COR-L47 (cell line): ENCODE results near the gene ERC1.

Experiments
- DNase-seq: peaks from one replicate; lab custom pipeline; 2025; lab: John Stamatoyannopoulos, UW

ERC1 gene

DNA sequence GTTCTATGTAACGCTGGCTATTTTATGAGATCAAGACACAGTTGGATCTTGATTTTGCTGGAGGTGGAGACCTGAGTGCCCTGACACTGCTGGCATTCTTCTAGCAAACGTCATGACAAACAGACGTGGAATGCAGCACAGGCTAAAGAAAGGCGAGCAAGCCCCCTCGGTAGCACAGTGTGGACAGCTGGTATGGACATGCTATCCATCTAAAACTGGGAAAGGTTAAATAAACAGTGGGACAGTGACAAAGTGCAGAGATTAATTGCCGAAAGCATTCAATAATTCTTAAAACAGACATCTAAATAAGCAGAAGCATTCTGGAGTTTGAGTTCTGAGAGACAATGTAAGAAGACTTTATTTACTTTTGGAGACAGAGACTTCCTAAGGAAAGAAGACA, 366.1 kb downstream of the ERC1 start:
- no peak for DNase-seq

DNA sequence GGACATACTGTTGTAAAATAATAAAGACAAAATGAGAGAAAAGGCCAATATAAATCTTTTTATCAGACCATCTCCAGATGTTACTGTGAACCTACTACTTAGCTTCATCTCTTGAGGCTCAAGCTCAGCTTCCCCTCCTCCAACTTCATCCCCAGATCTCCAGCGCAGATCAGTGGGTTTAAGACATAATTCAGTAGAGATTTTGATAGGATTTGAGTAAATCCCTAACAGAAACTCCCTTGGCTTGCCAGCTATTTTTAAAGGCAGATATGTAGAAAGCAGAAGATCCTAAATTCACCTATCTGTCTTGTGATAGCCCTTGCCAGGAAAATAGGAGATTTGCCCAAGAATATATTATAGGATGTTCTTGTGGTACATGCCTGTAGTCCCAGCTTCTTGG, 366.7 kb downstream of the ERC1 start:
- no peak for DNase-seq

DNA sequence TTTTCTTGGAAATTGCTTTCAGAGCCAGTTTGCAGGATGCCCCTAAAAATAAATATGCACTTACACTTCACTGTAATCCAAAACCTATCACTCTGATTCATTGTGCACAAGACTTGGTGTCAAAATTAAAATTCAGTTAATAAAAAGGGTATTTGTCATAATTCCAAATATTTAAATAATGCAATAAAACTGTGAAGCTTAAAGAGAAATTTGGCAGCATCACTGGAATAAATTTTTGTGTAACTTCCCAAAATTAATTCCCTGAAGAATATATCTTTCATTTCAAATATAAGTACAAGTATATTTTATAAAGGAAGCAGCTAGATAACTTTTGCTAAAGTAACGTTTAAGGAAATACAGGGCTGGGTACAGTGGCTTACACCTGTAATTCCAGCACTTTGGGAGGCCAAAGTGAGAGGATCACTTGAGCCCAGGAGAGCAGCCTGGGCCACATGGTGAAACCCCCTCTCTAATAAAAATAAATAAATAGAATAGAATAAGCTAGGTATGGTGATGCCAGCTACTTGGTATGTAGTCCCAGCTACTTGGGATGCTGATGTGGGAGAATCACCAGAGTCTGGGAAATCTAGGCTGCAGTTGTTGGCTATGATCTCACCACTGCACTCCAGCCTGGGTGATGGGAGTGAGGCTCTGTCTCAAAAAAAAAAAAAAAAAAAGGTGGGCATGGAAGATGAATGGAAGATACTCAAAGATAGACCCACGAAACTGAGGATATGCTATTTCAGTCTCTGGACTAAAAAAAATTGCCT, 369.6 kb downstream of the ERC1 start:
- no peak for DNase-seq

DNA sequence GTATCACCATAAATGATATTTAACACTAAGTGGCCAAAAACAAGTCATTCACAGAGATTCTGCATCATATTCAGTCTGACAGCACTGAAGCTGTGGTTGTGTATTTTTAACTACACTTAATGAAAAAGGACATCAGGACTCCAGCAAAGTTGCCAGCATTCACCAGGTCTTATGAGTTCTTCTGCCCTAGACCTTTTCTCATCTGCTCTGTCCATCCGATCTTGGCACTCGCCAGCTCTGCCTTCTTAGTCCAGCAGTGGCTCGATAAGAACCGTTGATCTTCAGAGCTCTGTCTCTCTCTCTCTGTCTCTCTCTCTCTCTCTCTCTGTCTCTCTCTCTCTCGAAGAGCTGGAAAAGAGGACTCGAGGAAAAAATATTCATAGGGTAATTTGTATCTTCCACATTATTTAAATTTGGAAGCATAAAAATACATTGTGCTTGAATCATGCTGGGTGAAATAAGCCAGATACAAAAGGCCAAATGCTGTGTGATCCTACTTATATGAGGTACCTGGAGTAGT, 371.2 kb downstream of the ERC1 start:
- DNase-seq: no peak

DNA sequence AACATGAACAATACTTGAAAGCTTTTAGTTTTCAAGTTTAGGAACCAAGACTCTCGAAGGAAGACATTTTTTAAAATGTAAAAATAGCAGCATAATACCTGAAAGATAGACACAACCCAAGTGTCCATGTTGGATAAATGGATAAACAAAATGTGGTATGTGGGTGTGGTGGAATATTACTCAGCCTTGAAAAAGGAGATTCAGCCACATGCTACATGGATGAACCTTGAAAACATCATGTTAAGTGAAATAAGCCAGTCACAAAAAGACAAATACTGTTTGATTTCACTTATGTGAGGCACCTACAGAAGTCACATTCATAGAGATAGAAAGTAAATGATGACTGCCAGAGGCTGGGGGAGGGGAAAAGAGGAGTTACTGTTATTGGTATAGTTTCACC, 374.7 kb downstream of the ERC1 start:
- DNase-seq: no peak

DNA sequence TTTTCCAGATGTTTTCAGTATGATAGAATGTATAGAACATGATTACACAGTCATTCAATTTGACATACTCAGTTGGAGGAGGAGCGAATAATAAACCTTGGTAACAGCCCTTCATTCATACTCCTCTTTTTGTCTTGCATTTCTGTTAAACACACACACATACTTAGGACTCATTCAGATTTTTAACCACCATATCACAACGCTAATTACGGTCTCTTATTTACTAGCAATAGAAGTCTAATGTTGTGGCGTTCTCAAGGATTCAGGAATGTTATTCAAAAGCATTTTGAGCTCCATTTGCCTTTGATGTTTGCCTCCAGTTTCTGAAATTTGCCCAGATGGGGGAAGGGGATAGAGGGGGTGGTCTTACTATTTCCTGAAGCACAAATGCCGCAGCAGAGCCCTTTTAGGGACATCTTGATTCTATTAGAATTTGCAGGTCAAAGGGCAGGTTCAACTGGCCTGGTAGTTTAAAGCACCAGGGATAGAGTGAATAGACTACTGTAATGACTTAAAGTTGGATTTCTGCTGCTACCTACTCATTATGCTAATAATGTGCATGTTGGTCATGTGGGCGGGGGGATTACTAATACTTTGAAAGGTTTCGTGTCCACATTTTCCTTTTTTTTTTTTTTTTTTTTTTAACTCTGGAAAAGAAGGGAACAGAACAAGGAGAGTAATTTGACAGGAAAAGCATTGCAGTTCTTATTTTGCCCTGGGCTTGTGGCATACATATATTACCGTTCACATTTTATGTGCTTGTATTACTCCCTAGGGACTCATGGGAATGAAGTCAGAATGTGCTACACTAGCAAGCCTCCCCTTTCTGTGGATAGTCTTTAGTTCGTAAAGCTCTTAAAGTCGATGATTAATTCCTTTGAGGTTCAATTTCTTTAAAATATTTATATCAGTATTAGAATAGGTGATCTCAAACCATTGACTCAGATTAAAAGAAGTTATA, 376.6 kb downstream of the ERC1 start:
- DNase-seq: no peak

DNA sequence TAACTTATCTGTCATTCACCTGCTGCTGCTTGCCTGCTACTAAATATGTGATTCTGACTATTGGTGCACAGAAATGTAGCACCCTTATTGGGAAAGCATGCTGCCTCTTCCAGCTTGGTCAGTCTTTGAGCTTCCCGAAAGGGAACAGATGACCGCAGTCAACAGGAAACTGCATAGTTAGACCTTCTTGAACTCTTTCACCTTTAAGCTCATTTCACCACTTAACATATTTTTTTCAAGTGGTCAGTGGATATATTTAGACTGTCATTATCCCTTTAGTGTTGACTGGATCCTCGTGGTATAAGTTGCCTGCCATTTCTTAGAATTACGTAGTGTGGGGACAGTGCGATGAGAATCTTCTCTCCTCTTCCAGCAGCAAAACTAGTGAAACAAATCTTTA, 378.4 kb downstream of the ERC1 start:
- DNase-seq: no peak

DNA sequence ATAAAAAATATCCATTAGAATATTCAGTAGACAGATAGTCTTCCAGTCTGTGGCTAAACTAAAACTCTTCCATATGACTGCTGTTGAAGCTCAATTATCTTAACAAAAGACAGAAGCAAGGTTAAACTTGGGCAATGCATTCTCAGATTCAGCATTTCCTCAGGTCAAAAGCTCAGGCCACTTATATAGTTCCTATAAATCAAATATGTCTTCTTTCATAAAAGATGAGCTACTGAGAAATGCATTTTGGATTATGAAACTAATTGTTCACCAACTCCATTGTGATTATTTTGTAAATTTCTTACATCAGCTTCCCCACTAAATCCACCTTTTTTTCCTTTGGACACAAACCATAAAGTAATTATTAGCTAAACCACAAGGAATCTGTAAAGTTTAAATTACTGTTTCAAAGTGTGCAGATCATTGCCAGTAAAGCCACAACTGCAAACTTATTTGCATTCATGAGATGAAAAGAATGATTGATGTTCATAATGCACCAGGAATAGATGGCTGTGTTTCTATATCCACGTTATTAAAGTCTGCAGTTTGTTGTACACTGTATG, 379.0 kb downstream of the ERC1 start:
- DNase-seq: no peak

DNA sequence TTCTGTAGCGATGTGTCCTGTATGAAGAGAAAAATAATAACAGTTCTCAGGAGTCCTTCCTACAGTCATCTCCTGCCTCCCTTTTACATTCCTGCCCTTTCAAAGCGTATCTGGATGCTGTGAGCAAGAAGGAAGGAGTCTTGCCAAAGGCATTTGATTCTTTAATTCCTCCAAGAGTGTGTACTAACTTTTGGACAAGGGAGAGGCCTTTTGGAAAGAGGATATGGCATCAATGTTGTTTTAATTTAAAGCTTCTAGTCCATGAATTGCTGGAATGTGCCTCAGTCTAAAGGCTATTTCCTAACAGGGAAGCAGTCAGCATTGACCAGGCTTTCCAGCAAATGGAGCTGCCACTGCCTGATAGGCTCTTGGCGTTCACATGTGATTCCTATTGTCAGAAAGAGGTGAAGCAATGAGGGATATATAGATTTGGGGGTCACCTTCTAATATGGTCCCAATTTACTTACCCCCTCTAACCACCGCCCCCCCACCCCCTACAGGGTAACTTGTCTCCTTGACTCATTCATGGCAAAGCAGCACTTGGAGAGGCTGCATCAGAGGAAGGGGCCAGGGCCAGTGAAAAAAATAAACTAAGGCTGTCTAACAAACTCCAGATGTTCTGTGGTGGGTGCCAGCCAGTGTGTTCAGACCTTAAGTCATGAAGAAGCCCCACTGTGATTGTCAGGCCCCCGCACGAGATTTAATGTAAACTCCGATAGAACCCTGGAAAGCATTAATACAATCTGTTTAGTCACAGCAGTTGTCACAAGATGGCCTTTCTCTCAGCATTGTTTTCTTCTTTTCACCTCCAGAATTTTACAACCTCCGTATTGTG, 383.1 kb downstream of the ERC1 start:
- DNase-seq: no peak

DNA sequence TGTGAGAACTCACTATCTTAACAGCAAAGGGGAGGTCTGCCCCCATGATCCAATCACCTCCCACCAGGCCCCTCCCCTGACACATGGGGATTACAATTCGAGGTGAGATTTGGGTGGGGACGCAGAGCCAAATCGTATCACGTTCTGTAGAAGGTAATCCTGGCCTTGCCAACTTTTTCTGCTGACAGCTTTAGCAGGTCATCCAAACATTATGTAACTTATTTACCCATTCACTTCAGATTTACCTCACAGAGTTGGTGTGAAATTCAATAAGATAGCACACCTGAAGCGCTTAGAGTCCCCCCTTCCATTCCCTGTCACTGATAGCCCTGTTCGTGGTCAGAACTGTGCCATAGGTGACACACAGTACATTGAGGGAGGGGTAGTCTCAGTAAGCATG, 384.3 kb downstream of the ERC1 start:
- no peak for DNase-seq

DNA sequence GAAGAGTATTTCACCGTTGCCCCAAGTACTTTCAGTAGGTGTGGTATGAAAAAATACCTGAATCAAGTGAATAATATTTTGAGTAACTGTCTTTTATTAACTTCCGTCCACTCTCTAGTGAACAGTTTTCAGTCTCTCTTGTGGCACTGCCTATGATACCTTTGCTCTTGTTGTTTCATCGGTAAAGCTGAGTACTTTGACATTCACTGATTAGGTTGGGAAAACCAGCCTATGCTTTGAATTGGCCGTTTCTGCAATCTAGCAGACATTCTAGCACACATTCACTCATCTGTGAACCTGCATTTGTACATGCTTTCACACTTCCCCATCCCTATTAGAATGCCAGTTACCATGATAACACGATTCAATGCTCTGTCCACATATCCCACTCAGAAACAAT, 386.1 kb downstream of the ERC1 start:
- DNase-seq: no peak

DNA sequence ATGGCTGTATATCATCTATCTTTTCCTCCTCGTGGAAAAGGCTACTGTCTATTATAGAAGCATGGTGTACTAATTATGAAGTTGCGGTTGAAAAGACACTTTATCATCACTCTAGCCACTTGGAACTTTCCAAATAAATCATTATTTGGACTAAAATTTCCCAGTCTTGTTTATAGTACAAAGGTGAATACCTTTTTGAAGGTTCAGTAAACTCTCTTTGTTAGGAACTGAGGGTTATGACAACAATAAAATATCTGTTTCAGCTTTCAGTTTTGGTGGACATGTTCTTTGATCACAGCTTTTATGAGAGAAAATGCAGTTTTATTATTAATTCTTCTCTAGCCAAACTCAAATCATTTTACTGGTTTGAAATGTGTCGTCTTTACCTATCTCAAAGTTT, 386.7 kb downstream of the ERC1 start:
- DNase-seq: no peak

DNA sequence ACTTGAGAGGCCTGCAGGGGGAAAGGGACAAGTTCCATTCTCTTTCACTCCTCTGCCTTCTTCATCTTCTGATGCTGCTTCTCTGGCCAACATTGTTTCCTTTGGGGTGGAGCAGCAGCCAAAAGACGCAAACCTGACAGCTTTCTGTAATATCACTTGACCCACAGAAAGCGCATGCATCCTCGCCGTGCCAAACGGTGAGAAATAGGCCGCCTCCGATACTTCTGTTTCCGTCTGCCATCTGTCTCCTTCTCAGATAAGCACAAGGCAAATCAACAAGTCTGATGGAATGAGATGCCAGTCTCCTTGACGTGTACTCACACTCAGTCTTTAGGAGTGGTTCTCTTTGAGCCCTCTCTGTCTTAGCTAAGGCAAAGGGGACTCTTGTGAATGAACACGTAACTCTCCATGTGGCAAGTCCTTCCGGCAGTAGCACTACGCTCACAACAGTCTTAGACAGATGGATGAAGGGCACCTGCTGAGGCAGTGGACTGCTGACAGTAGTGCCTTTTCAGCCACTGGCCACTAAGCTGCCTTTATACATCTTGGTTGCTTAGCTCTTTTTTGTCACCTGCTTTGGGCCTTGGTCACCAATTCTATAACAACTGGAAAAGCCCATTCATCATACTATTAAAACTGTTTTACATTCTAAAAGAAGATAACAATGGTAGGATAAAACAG, 389.3 kb downstream of the ERC1 start:
- DNase-seq: no peak

DNA sequence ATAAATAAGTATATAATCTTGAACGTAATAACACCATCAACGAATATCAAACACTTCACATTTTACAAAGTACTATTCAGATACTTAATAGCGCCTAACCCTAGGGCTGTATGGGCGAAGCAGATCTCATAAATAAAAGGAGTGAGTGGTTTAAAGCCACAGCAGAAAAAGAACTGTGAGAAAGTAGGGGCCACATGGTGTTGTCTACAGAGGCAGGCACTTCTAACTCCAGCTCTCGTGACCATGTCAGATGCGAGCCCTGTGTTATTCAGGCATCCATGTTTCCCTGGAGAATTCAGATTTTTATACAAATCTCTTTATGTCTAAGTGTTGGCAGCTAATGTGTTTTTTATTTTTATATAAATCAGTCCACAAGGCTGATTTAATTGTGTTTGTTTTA, 391.1 kb downstream of the ERC1 start:
- DNase-seq: no peak

DNA sequence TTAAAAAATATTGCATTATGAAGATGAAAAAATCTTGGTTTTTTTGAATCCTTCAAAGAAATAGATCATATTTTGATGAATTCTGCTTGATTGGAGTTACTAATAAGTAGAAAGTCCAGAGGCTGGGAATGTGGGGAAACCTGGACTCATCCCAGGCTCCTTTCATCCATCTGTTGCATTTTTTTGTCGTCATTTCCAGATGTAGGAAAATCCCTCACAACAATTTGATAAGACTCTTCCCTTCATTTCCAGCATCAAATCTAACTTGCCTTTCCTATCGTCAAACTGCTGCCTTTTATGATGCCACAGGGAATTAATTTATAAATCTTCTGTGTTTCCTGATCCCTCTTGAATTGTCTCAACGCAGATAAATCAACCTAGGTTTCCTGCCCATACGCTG, 391.8 kb downstream of the ERC1 start:
- DNase-seq: no peak

DNA sequence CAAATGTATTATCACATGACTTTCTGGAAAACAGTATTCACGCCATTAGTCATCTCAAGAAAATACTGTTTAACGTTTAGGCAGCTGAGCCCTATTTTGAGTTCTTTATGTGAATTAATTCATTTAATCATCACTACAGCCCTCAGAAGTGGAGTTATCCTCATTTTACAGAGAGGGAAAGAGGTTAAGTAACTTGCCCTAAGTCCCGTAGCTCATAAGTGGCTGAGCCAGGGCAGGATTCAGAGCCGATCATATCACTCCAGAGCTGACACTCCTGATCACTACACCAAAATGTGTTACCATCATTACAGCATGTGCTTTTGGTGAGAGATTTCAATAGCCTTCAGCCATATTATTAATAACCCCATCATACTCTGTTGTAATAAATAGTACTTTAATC, 392.7 kb downstream of the ERC1 start:
- DNase-seq: no peak

DNA sequence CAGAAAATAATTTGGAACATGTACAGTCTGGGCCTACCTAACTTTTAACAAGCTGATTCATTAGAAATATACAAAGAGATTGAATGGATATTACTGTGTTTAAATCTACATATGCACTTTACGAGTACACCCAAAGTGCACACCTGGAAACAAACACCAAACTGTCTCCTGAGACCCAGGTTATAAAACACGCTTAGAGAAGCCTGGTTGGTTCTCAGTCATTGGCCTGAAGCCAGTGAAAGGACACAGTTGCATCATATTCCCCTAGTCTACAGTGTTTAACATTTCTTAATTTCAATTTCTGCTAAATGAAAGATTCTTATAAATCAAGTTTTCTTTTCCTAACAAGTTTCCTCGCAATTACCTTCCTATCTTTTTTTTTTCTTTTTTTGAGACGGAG, 393.9 kb downstream of the ERC1 start:
- no peak for DNase-seq

DNA sequence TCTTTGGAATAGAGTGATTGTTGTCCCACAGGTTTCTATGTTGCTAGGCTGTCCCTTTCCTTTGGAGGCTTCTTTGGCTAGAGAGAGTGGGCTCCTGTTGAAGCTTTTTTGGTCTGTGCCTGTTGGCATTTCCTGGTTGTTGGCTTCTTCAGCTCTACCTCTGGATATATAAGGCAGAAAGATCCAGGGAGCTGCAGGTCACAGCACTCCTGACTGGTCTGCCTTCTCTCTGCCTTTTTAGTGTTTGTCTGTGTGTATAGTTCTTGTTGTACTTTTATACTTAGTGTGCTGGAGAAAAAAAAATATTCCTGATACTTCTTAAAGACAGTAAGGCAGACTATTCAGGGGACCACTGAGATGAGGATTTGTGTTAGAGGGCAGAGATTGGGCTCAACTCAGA, 400.7 kb downstream of the ERC1 start:
- DNase-seq: no peak

DNA sequence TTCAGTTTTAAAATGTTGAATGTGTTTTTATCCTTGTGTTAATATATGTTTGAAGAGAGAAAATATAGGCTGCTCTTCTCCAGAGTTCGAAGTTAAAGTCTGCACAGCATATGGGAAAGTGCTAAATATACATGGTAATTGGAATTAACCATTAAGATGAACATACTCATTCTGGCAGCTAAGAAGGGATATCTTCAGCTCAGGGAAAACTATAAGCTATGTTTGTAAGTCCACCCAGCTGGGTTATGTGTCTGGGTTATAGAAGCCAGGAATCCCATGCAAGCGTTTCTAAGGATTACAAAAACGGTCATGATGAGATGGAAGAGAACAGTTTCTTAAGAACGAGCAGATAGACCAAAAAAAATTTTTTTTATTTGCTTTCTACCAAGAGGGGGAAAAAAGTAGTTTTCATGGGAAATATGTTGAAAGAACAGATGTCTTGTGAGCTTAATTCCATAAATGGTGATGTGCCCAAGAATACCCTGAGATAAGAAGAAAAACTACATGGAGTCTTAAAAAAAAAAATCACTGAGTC, 404.5 kb downstream of the ERC1 start:
- DNase-seq: no peak

DNA sequence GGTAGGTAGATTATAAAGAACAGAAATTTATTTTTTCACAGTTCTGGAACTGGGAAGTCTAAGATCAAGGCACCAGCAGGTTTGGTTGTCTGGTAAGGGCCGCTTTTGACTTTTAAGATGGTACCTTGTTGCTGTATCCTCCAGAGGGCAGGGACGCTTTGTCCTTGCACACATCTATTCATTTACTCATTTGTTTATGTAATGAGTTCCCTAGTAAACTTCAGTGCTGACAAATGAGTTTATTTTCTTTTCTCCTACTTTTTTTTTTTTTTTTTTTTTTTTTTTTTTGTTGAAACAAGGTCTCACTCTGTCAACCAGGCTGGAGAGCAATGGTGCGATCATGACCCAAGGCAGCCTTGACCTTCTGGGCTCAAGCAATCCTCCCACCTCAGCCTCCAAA, 407.6 kb downstream of the ERC1 start:
- DNase-seq: no peak

DNA sequence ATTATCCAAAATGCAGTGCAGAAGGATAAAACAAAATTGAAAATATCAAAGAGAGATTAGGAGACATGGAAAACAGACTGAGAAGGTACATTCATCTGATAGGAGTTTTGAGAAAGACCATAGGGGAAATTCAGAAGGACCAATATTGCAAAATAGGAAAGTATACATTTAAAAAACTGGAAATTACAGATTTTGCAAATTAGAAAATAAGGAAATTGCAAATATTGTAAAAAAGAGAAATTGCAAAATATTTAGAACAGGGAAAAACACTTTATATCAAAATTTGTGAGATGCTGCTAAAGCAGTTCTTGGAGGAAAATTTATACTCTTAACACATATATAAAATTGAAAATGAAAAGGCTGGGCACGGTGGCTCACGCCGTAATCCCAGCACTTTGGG, 410.9 kb downstream of the ERC1 start:
- no peak for DNase-seq
